Measurements from ENCODE around the gene TNFAIP8.

Gene TNFAIP8

GRCh38 chr5:119339344-119339743, 16.5 kb upstream of the TNFAIP8 start:
- no peak for DNase-seq
- no peaks in the 10 kb centered on the region for H3K36me3 ChIP-seq (replicated peaks)
- no peak overlapping the region for H3K27ac ChIP-seq
- in situ Hi-C loops (cut with HindIII; ENCODE audit: low pct_ligation_motif_present, low sequenced_read_pairs), result no loop called here
- H3K4me3 ChIP-seq (ENCODE audit: low read depth, low read length), result no peak overlapping the region
- no peaks in the 10 kb centered on the region for H3K27me3 ChIP-seq (replicated peaks)
- TF ChIP-seq, protein P1, sequence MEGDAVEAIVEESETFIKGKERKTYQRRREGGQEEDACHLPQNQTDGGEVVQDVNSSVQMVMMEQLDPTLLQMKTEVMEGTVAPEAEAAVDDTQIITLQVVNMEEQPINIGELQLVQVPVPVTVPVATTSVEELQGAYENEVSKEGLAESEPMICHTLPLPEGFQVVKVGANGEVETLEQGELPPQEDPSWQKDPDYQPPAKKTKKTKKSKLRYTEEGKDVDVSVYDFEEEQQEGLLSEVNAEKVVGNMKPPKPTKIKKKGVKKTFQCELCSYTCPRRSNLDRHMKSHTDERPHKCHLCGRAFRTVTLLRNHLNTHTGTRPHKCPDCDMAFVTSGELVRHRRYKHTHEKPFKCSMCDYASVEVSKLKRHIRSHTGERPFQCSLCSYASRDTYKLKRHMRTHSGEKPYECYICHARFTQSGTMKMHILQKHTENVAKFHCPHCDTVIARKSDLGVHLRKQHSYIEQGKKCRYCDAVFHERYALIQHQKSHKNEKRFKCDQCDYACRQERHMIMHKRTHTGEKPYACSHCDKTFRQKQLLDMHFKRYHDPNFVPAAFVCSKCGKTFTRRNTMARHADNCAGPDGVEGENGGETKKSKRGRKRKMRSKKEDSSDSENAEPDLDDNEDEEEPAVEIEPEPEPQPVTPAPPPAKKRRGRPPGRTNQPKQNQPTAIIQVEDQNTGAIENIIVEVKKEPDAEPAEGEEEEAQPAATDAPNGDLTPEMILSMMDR (IDR thresholded peaks at IDR 0.05; ENCODE audit: low read depth, low read length, missing control alignments), result no peak

GRCh38 chr5:119339965-119340364, 15.9 kb upstream of the TNFAIP8 start:
- Histone ChIP-seq H3K36me3 (replicated peaks) (no peaks in the 10 kb centered on the region), H3K4me3 (ENCODE audit: low read depth, low read length) (no peak overlapping the region), H3K27ac (no peak overlapping the region), H3K27me3 (replicated peaks) (no peaks in the 10 kb centered on the region)
- in situ Hi-C loops (cut with HindIII; ENCODE audit: low pct_ligation_motif_present, low sequenced_read_pairs), result no loop called here
- TF ChIP-seq, protein P1 (IDR thresholded peaks at IDR 0.05; ENCODE audit: low read depth, low read length, missing control alignments), result no peak
- DNase-seq, result no peak

- Histone ChIP-seq H3K27me3 (replicated peaks) (no peaks in the 10 kb centered on the region), H3K4me3 (ENCODE audit: low read depth, low read length) (no peak overlapping the region), H3K36me3 (replicated peaks) (no peaks in the 10 kb centered on the region), H3K27ac (no peak overlapping the region)
- DNase-seq, result no peak
- in situ Hi-C loops (cut with HindIII; ENCODE audit: low pct_ligation_motif_present, low sequenced_read_pairs), result no loop called here
- TF ChIP-seq, protein P1 (IDR thresholded peaks at IDR 0.05; ENCODE audit: low read depth, low read length, missing control alignments), result no peak
These were observed 15.1 kb upstream of the TNFAIP8 start for GRCh38 chr5:119340597-119341218.

DNA sequence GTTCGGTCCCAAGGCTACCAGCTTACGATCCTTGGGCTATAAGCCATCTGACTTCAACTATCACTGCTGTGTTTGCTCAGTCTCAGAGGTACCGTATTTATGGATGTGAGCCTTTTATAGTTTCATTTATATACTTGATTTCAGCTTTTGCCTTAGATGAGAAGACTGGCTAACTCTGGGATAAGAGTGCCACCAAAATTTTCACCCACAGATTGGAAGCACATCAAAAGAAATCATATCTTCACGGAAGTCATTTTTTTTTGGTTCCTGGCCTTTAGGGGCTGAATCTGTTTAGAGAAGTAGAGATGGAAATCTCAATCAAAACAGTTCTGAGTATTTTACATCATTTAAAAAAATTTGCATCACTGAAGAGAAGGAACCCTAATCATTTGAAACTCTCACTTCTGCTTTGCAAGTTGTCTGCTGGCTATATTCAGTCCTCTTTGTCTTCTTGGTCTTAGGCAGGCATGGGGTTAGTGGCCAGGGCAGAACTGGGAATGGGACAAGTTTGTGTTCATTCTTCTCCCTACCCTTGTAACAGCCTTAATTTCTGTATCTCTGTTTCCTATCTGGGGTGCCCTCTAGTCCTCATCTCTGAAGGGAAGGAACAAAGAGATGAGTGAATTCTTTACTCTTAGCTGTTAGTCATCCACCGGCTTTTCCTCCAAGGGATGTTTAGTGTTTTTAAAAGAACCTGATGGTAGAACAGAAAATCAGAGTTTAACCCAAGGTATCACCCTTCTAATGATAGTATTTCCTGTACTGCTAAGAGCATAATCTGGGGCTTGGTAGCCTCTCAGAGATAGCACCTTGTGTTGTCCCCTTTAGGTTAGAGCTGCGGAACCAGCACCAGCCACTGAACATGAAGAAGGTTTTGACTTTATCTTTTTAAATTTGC, 14.1 kb upstream of the TNFAIP8 start:
- TF ChIP-seq, protein P1 (IDR thresholded peaks at IDR 0.05; ENCODE audit: low read depth, low read length, missing control alignments), result no peak
- no peak overlapping the region for H3K4me3 ChIP-seq (ENCODE audit: low read depth, low read length)
- no peak overlapping the region for H3K27ac ChIP-seq
- H3K36me3 ChIP-seq (replicated peaks), result no peaks in the 10 kb centered on the region
- no peaks in the 10 kb centered on the region for H3K27me3 ChIP-seq (replicated peaks)
- in situ Hi-C loops (cut with HindIII; ENCODE audit: low pct_ligation_motif_present, low sequenced_read_pairs), result no loop called here
- DNase-seq, result no peak

- DNase-seq, result no peak
- in situ Hi-C loops (cut with HindIII; ENCODE audit: low pct_ligation_motif_present, low sequenced_read_pairs), result no loop called here
- H3K36me3 ChIP-seq (replicated peaks), result no peaks in the 10 kb centered on the region
- TF ChIP-seq, protein P1 (IDR thresholded peaks at IDR 0.05; ENCODE audit: low read depth, low read length, missing control alignments), result no peak
- no peaks in the 10 kb centered on the region for H3K27me3 ChIP-seq (replicated peaks)
- no peak overlapping the region for H3K4me3 ChIP-seq (ENCODE audit: low read depth, low read length)
- no peak overlapping the region for H3K27ac ChIP-seq
These were observed 13.4 kb upstream of the TNFAIP8 start for GRCh38 chr5:119342406-119342805.

All from brain microvascular endothelial cell (primary cell).